ENCODE results near the gene VBP1.

The VBP1 gene

DNA sequence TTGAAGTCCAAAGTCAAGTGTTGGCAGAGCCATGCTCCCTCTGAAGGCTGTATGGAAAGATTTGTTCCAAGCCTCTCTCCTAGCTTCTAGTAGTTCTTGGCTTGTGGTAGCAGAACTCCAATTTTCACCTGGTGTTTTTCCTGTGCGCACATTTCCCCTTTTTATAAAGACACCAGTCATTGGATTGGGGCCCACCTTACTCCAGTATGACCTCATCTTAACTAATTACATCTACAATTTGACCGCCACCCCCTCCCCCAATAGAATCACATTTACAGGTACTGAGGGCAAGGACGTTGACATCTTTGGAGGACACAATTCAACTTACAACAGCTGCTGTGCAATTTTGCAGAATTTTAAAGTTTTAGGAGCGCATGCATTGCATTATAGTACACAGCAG, 31.2 kb downstream of the VBP1 start:
- no peak for DNase-seq
- H4K91ac ChIP-seq (ENCODE audit: low read depth, low read length): no peak overlapping the region
- no peak overlapping the region for H3K9ac ChIP-seq (ENCODE audit: low read length)
- H4K12ac ChIP-seq (ENCODE audit: low read depth, low read length): no peak overlapping the region
- no peak overlapping the region for H3K4ac ChIP-seq (ENCODE audit: low read depth, low read length)
- H2BK5ac ChIP-seq (ENCODE audit: low read depth, low read length, poor library complexity): no peak overlapping the region
- H4K8ac ChIP-seq (ENCODE audit: low read depth, low read length): no peak overlapping the region
- H3K14ac ChIP-seq (ENCODE audit: low read length): no peak overlapping the region
- no peaks in the 10 kb centered on the region for H3K4me1 ChIP-seq (ENCODE audit: control insufficient read depth in 1 of 2, insufficient read depth in 2 of 2, low read length in 2 of 2)
- no peak overlapping the region for H2AK5ac ChIP-seq (ENCODE audit: low read length)
- no peak overlapping the region for H3K4me2 ChIP-seq (ENCODE audit: low read length)
- H3K23ac ChIP-seq (ENCODE audit: low read length): no peak overlapping the region
- H2BK120ac ChIP-seq (ENCODE audit: insufficient read depth, low read length, poor library complexity): no peak overlapping the region
- H3K9me3 ChIP-seq (ENCODE audit: insufficient read depth, low read depth, low read length): no peaks in the 10 kb centered on the region
- H3K18ac ChIP-seq (ENCODE audit: low read length): no peak overlapping the region
- no peak overlapping the region for H2BK12ac ChIP-seq (ENCODE audit: low read length)
- H3K79me1 ChIP-seq (ENCODE audit: low read length): no peaks in the 10 kb centered on the region
- no peaks in the 10 kb centered on the region for H3K27me3 ChIP-seq (ENCODE audit: insufficient read depth, low read length)
- no peaks in the 10 kb centered on the region for H3K36me3 ChIP-seq (ENCODE audit: control insufficient read depth in 1 of 2, insufficient read depth in 2 of 2, low read length in 2 of 2)
- no peak overlapping the region for H3K27ac ChIP-seq (ENCODE audit: low read depth, low read length)
- WGBS (ENCODE audit: extremely low coverage, insufficient coverage, insufficient read length): no CpG with 5 or more reads among the region's 4 CpGs
- no peak overlapping the region for H3K4me3 ChIP-seq (ENCODE audit: low read depth, low read length)
- H3K79me2 ChIP-seq (ENCODE audit: control insufficient read depth, insufficient read depth, low read length, poor library complexity): no peaks in the 10 kb centered on the region
- H2AFZ ChIP-seq (ENCODE audit: insufficient read depth, low read length, poor library complexity): no peak overlapping the region

DNA sequence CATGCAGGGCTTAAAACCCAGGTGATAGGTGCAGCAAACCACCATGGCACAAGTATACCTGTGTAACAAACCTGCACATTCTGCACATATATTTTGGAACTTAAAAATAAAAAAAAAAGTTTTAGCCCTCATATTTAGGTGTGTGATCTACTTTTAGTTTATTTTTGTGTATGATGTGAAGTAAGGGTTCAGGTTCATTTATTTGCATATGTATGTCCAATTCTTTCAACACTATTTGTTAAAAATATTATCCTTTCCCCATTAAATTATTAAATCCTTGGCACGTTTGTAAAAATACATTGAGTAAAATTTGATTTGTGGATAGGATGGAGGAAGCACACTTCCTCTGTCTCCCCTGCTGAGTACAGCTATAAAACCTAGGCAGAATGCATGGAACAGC, 35.1 kb downstream of the VBP1 start:
- H3K79me2 ChIP-seq (ENCODE audit: control insufficient read depth, insufficient read depth, low read length, poor library complexity): no peaks in the 10 kb centered on the region
- H3K9ac ChIP-seq (ENCODE audit: low read length): no peak overlapping the region
- no peak overlapping the region for H4K12ac ChIP-seq (ENCODE audit: low read depth, low read length)
- H4K91ac ChIP-seq (ENCODE audit: low read depth, low read length): no peak overlapping the region
- no peaks in the 10 kb centered on the region for H3K36me3 ChIP-seq (ENCODE audit: control insufficient read depth in 1 of 2, insufficient read depth in 2 of 2, low read length in 2 of 2)
- no peaks in the 10 kb centered on the region for H3K4me1 ChIP-seq (ENCODE audit: control insufficient read depth in 1 of 2, insufficient read depth in 2 of 2, low read length in 2 of 2)
- no peak overlapping the region for H2BK120ac ChIP-seq (ENCODE audit: insufficient read depth, low read length, poor library complexity)
- H2BK12ac ChIP-seq (ENCODE audit: low read length): no peak overlapping the region
- no peak overlapping the region for H3K18ac ChIP-seq (ENCODE audit: low read length)
- H3K14ac ChIP-seq (ENCODE audit: low read length): no peak overlapping the region
- no peak overlapping the region for H2AK5ac ChIP-seq (ENCODE audit: low read length)
- H3K79me1 ChIP-seq (ENCODE audit: low read length): no peaks in the 10 kb centered on the region
- H4K8ac ChIP-seq (ENCODE audit: low read depth, low read length): no peak overlapping the region
- no peaks in the 10 kb centered on the region for H3K9me3 ChIP-seq (ENCODE audit: insufficient read depth, low read depth, low read length)
- no peak overlapping the region for H2AFZ ChIP-seq (ENCODE audit: insufficient read depth, low read length, poor library complexity)
- H3K4ac ChIP-seq (ENCODE audit: low read depth, low read length): no peak overlapping the region
- no peak overlapping the region for H3K4me2 ChIP-seq (ENCODE audit: low read length)
- H2BK5ac ChIP-seq (ENCODE audit: low read depth, low read length, poor library complexity): no peak overlapping the region
- WGBS (ENCODE audit: extremely low coverage, insufficient coverage, insufficient read length): no CpG with 5 or more reads among the region's 1 CpG
- H3K27ac ChIP-seq (ENCODE audit: low read depth, low read length): no peak overlapping the region
- no peak overlapping the region for H3K23ac ChIP-seq (ENCODE audit: low read length)
- H3K4me3 ChIP-seq (ENCODE audit: low read depth, low read length): no peak overlapping the region
- H3K27me3 ChIP-seq (ENCODE audit: insufficient read depth, low read length): no peaks in the 10 kb centered on the region
- no peak for DNase-seq

DNA sequence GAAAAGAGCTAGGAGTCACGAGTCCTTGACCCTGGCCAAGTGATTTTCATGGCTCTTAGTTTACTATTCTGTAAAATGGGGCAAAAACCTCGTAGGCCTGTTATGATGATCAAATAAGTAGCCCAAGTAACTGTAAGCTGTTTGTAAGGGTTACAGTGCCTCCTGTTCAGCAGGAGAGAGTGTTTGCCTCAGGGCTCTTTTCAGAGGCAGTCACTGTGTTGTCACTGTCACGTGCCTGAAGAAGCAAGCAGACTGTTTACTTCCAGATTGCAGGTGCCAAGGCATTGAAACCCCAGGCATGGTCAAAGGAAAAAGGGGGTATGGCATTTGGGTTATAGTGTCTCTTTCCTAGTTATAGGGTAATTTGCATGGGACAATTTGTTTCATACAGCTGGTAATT, 43.5 kb downstream of the VBP1 start:
- Histone ChIP-seq H2AK5ac (ENCODE audit: low read length) (no peak overlapping the region), H3K36me3 (ENCODE audit: control insufficient read depth in 1 of 2, insufficient read depth in 2 of 2, low read length in 2 of 2) (no peaks in the 10 kb centered on the region), H2BK5ac (ENCODE audit: low read depth, low read length, poor library complexity) (no peak overlapping the region), H2BK12ac (ENCODE audit: low read length) (no peak overlapping the region), H3K27me3 (ENCODE audit: insufficient read depth, low read length) (no peaks in the 10 kb centered on the region), H3K4me2 (ENCODE audit: low read length) (no peak overlapping the region), H4K8ac (ENCODE audit: low read depth, low read length) (no peak overlapping the region), H3K9ac (ENCODE audit: low read length) (no peak overlapping the region), H3K14ac (ENCODE audit: low read length) (no peak overlapping the region), H3K79me1 (ENCODE audit: low read length) (no peaks in the 10 kb centered on the region), H4K12ac (ENCODE audit: low read depth, low read length) (no peak overlapping the region), H2BK120ac (ENCODE audit: insufficient read depth, low read length, poor library complexity) (no peak overlapping the region), H3K79me2 (ENCODE audit: control insufficient read depth, insufficient read depth, low read length, poor library complexity) (no peaks in the 10 kb centered on the region), H4K91ac (ENCODE audit: low read depth, low read length) (no peak overlapping the region), H3K4ac (ENCODE audit: low read depth, low read length) (no peak overlapping the region), H2AFZ (ENCODE audit: insufficient read depth, low read length, poor library complexity) (no peak overlapping the region), H3K27ac (ENCODE audit: low read depth, low read length) (no peak overlapping the region), H3K4me1 (ENCODE audit: control insufficient read depth in 1 of 2, insufficient read depth in 2 of 2, low read length in 2 of 2) (peaks cover 0 to 2% of the 10 kb centered on the region in 2 experiments), H3K9me3 (ENCODE audit: insufficient read depth, low read depth, low read length) (no peaks in the 10 kb centered on the region), H3K4me3 (ENCODE audit: low read depth, low read length) (no peak overlapping the region), H3K23ac (ENCODE audit: low read length) (no peak overlapping the region), H3K18ac (ENCODE audit: low read length) (no peak overlapping the region)
- no peak for DNase-seq
- WGBS (ENCODE audit: extremely low coverage, insufficient coverage, insufficient read length): no CpG with 5 or more reads among the region's 3 CpGs

DNA sequence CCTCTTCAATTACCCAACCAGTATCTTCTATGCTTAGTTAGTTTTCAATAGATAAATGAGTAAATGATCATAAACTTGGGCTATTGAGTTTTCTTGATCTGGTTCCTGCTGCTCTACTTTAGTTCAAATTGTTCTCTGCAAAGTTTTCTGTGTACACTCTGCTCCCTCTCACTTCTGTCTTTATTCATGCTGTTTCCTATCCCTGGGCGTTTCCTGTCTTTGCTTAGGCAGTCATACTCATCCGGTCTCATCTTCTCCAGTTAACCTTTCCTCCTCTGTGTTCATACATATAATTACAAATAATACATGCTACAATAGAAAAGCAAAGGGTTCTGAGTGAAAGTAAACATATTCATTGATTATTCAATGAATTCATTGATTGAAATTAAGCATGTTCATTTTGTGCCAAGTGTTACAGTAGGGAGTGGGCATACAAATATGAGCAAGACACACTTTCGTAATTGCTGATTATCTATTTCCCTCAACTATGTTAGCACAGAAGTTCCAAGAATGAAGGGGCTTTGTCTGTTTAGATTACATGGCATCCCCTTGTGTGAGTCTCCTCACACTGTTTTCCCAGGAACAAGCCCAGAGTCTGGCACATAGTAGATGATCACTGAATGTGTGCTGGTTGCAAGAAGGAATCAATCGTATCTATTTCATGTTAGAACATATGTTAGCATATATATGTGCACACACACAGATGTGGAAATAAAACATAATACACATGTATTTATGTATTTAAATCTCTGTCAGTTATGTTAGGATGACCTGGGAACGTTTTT, 46.9 kb downstream of the VBP1 start:
- H2BK120ac ChIP-seq (ENCODE audit: insufficient read depth, low read length, poor library complexity): no peak overlapping the region
- H3K9ac ChIP-seq (ENCODE audit: low read length): no peak overlapping the region
- no peak overlapping the region for H3K18ac ChIP-seq (ENCODE audit: low read length)
- H3K27ac ChIP-seq (ENCODE audit: low read depth, low read length): no peak overlapping the region
- no peaks in the 10 kb centered on the region for H3K9me3 ChIP-seq (ENCODE audit: insufficient read depth, low read depth, low read length)
- no peaks in the 10 kb centered on the region for H3K36me3 ChIP-seq (ENCODE audit: control insufficient read depth in 1 of 2, insufficient read depth in 2 of 2, low read length in 2 of 2)
- H2AFZ ChIP-seq (ENCODE audit: insufficient read depth, low read length, poor library complexity): no peak overlapping the region
- H3K79me2 ChIP-seq (ENCODE audit: control insufficient read depth, insufficient read depth, low read length, poor library complexity): no peaks in the 10 kb centered on the region
- H3K4ac ChIP-seq (ENCODE audit: low read depth, low read length): no peak overlapping the region
- H3K4me2 ChIP-seq (ENCODE audit: low read length): no peak overlapping the region
- H2BK12ac ChIP-seq (ENCODE audit: low read length): no peak overlapping the region
- H3K27me3 ChIP-seq (ENCODE audit: insufficient read depth, low read length): no peaks in the 10 kb centered on the region
- H4K91ac ChIP-seq (ENCODE audit: low read depth, low read length): no peak overlapping the region
- WGBS (ENCODE audit: extremely low coverage, insufficient coverage, insufficient read length): no CpG with 5 or more reads among the region's 5 CpGs
- no peak overlapping the region for H2BK5ac ChIP-seq (ENCODE audit: low read depth, low read length, poor library complexity)
- no peak for DNase-seq
- H3K79me1 ChIP-seq (ENCODE audit: low read length): no peaks in the 10 kb centered on the region
- H4K12ac ChIP-seq (ENCODE audit: low read depth, low read length): no peak overlapping the region
- no peak overlapping the region for H4K8ac ChIP-seq (ENCODE audit: low read depth, low read length)
- no peak overlapping the region for H3K14ac ChIP-seq (ENCODE audit: low read length)
- H3K23ac ChIP-seq (ENCODE audit: low read length): no peak overlapping the region
- H2AK5ac ChIP-seq (ENCODE audit: low read length): no peak overlapping the region
- peaks cover 0 to 2% of the 10 kb centered on the region in 2 experiments for H3K4me1 ChIP-seq (ENCODE audit: control insufficient read depth in 1 of 2, insufficient read depth in 2 of 2, low read length in 2 of 2)
- no peak overlapping the region for H3K4me3 ChIP-seq (ENCODE audit: low read depth, low read length)
